ENCODE measurements around the gene FGFBP2. TPM values are rescaled to one million over a fixed set of nuclear protein-coding genes. Genes with fewer than 3 reads are reported as not detected.

The FGFBP2 gene, protein sequence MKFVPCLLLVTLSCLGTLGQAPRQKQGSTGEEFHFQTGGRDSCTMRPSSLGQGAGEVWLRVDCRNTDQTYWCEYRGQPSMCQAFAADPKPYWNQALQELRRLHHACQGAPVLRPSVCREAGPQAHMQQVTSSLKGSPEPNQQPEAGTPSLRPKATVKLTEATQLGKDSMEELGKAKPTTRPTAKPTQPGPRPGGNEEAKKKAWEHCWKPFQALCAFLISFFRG
- total RNA-seq: 1 to 10 TPM in 1 of 2 donors, under 1 TPM in 1; 0.52 to 1.8 TPM
- long read RNA-seq, donor 1: 0 reads
- long read RNA-seq, donor 2, partial matches to known transcripts: 0 of 3 reads
- long read RNA-seq, donor 2, other reads (novel, unspliced or antisense): 0 of 3 reads

DNA sequence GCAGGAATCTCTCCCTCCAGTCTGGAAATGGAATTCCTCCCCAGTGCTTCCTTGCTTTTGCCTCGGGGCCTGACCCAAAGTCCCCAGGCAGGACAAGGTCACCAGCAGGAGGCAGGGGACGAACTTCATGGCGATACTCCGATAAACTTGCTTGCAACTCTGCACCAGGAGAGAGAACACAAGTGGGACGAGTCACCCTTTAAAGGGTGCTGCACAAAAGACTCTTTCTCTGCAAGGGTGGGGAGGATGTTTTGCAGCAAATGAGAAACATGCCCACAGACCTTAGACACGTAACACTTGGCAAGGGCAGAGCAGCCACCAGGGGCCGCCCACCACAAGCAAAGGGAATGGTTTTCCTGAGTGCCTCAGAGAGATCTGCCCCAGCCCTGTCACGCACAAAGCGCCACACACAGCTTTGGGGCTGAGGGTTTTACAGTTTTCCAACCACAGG, at the start of gene FGFBP2:
Gene FGFBP2 (minus strand): TSS at position 175 of the 451 bp plus-strand sequence. CDS start 46 bp downstream, at position 129.
- intact Hi-C loops (cut with DNase I): loop anchor here in 1 of 2 donors (1.0 to 10.0 kb wide), 2 partner anchors 49 to 158 kb away; no protein-coding TSS in a partner anchor
- no peak for DNase-seq (ENCODE audit: low spot score)

DNA sequence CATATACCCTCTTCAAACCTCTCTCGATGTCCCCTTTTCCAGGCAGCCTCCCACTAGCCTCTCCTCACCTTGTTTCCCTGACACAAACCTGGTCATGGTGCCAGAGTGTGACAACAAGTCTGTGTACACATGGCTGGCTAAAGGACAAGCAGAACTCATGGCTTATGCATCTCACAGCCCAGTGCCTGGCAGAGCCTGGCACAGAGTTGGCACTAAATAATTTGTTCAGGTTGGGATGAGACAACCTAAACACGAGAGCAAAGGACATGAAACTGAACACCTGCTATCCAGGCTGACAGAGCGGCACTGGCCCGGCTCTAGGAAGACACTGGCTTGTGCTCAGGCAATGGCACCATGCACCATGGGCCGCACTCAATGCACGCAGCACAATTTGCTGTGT, 48.2 kb upstream of the FGFBP2 start:
- DNase-seq (ENCODE audit: low spot score): no peak
- intact Hi-C loops (cut with DNase I): no loop called here

- intact Hi-C loops (cut with DNase I): no loop called here
Observed at GRCh38 chr4:16009153-16009552, 46.2 kb upstream of the FGFBP2 start.

DNA sequence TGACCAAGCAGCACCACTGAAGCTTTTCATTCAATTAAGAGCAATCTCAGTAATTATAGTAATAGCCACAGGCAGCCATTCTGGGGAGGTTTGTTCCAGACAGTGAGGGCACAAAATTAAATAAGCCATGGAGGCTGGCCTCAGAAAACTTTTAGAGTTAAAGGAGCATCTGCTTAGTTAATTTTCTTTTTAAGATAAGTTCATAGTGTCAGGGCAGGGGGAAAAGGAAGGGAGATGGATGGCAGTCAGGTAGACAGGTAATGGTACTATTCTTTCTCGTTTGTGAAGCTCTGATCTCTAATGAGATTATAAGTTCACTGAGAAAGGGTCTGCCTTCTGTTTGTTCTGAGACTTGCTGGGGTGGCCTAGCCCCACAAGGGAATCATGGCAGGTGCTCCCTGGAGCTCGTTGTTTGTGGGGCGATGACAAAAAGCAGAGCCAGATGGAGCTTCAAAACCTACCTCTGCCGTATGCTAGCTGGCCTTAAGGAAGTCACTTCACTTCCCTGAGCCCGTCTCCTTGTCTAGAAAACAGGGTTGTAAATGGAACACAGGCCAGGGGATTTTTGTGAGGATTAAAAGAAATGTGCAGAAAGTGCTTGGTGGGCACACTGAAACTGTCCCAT, 44.6 kb upstream of the FGFBP2 start:
- intact Hi-C loops (cut with DNase I): no loop called here
- no peak for DNase-seq (ENCODE audit: low spot score)

More at GRCh38 chr4:16009153-16009552, 46.2 kb upstream of the FGFBP2 start:
- no peak for DNase-seq (ENCODE audit: low spot score)

DNA sequence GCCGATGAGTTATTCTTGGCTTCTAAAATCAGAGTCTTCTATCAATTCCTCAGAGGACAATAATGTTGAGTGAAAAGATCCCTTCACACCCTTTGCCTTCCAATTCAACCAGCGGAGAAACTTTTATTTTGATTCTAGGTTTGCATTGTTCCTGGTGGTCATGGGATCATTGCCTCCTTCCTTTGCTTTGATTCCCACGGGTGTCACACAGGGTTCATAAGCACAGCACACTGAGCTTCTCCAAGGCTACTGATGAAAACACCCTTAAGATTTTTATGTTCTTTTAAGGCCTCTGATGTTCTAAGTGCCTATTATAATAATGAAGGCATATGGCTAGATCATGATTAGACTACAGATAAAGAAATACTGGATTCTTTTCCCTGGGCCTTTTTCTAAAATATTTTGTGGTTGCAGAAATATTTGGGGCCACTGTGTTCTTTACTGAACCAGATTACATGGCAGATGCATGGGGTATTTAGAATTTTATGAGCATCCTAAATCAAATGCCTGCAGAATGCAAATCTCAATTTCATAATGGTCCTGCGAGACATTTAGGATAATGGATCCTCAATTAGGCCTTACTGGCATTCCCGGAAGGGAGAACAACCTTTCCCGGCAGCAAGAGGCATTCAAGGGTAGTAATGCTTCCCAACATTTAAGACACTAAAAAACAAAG, 43.9 kb upstream of the FGFBP2 start:
- intact Hi-C loops (cut with DNase I): no loop called here
- no peak for DNase-seq (ENCODE audit: low spot score)

DNA sequence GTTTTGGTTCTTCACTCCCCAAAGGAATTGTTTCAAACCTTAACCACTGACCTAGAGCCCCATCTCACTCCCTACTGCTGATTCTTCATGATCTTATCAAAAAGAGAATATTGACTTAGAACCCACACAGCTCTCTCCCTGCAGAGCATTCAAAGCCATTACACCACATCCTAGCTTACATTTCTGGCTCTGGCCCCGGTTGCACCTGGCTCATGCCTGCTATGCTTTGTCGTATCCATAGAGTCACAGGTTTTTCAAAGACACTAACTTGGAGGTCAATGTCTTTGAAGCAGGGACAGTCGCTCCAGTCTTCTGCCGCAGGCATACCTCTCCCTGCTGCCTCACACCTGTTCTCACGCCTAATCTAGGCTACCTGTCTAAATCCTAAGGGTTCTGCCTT, 42.7 kb upstream of the FGFBP2 start:
- DNase-seq (ENCODE audit: low spot score): no peak
- intact Hi-C loops (cut with DNase I): no loop called here

- no peak for DNase-seq (ENCODE audit: low spot score)
- intact Hi-C loops (cut with DNase I): loop anchor here in 1 of 2 donors (5.0 kb wide), 1 partner anchor 119 kb away; no protein-coding TSS in a partner anchor
Observed at GRCh38 chr4:16001484-16001858, 38.5 kb upstream of the FGFBP2 start.

GRCh38 chr4:16000708-16001483, 37.9 kb upstream of the FGFBP2 start:
- intact Hi-C loops (cut with DNase I): loop anchor here in 1 of 2 donors (5.0 kb wide), 1 partner anchor 119 kb away; no protein-coding TSS in a partner anchor
- no peak for DNase-seq (ENCODE audit: low spot score)

GRCh38 chr4:15996773-15997172, 33.8 kb upstream of the FGFBP2 start:
- DNase-seq (ENCODE audit: low spot score): no peak
- intact Hi-C loops (cut with DNase I): no loop called here

- intact Hi-C loops (cut with DNase I): no loop called here
- DNase-seq (ENCODE audit: low spot score): no peak
Observed at GRCh38 chr4:15995826-15996225, 32.9 kb upstream of the FGFBP2 start.

DNA sequence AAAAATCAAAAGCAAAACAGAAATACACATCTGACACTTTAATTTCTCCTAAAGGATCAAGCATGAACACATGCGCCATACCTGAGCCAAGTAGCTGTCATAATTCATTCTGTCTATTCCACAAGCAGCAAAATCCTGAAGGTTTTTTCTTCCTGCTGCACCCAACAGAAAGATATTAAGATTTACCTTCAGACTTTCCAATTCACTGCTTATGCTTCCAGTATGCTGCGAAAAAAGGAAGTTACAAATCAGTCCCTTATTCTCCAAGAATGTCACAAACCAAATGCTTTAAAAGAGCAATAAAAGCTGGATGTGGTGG, 29.2 kb upstream of the FGFBP2 start:
- intact Hi-C loops (cut with DNase I): no loop called here
- no peak for DNase-seq (ENCODE audit: low spot score)

GRCh38 chr4:15990570-15991285, 27.8 kb upstream of the FGFBP2 start:
- no peak for DNase-seq (ENCODE audit: low spot score)
- intact Hi-C loops (cut with DNase I): no loop called here

DNA sequence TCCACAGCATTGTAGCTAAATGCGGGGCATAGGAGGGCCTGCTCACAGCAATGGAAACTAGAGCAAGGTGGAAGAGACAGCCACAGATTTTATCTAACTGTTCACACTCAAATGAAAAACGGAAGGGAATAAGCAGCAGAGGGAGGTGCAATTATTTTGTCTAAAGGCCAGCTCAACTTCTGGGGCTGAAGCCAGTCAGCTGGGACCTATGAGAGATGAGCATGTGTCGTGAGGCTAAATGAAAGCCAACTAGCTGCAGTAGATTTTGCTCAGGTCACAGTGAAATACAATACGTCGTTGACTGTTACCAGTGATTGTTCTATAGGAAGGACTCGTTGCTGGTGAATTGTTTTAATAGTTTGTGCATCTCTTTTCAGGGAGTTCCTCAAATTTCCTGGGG, 26.4 kb upstream of the FGFBP2 start:
- no peak for DNase-seq (ENCODE audit: low spot score)
- intact Hi-C loops (cut with DNase I): no loop called here

DNA sequence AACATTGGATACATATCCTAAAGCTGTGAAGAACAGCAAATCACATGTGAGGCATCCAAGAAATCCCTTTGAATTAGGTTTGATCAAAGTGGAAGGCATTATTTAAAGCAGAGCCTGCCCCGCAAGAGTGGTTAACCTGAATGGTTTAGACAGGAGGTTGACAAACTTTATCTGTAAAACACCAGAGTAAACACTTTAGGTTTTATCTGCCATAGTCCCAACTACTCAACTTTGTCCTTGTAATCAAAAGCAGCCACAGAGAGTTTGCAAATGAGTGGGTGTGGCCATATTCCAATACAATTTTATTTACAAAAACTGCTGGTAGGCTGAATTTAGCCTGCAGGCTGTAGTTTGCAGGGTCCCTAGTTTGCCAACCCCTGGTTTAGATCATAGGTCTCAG, 25.2 kb upstream of the FGFBP2 start:
- intact Hi-C loops (cut with DNase I): no loop called here
- DNase-seq (ENCODE audit: low spot score): no peak

DNA sequence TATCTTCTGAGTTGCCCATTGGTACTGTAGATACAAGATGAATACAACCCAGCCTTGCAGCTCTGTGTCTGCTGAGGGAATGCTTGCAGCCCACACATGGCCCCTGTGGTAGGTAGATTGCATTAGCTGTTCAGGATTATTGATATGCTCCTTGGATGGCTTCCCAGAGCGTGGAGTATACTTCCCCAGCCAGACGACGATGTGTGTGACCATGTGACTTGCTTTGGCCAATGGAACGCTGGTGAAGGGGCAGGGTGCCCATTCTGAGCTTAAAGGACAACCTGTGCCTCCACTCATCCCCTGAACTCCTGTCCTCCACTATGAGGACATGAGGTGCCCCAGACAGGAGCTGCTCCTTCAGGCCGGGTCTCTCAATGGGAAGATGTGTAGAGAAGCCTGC, 23.9 kb upstream of the FGFBP2 start:
- intact Hi-C loops (cut with DNase I): no loop called here
- DNase-seq (ENCODE audit: low spot score): no peak

- intact Hi-C loops (cut with DNase I): no loop called here
- DNase-seq (ENCODE audit: low spot score): no peak
Observed at GRCh38 chr4:15983610-15984009, 20.6 kb upstream of the FGFBP2 start.

GRCh38 chr4:15982842-15983524, 20.0 kb upstream of the FGFBP2 start:
- intact Hi-C loops (cut with DNase I): no loop called here
- DNase-seq (ENCODE audit: low spot score): no peak
